ENCODE data around the gene BRSK1. TPM values are rescaled to one million over a fixed set of nuclear protein-coding genes. Genes with fewer than 3 reads are reported as not detected.

BRSK1 gene
- total and polyA plus RNA-seq, 2 donors (not counting 1 experiment from before 2014, with no cell fraction given) = 5.1 TPM

DNA sequence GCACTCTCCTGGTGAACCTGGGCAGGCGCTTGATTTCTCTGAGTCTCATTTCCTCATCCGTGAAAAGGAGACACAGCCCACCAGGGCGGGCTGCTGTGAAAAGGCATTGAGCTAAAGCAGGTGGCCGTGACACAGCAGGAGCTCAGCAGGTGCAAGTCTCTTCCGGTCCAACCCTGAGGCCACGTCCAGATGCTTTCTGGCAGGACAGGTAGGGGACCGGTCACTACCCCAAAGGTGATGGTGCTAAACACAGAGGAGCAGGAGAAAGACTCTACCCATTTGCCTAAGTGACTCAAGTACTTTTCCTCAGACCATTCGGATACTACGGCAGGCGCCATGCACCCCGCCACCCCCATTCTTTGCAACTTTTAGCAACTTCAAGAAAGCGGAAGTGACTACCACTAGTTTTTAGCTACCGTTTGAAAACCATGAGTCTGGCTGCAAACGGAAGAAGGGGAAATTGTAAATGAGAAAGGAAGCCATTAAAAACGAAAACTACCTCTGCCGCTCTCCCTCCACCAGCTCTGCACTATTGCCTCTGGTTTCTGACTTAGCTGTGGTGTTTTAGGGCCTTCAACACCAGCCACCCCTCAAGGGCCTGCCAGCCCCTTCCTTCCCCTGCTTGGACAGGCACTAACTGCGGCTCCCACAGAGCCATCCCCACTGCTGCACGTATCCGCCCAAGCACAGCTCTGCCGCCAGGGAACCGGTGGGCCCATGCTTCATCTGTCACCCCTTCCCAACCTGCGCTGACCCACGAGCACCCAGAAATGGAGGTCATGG lies 29.8 kb upstream of the BRSK1 start:
- H3K4me3 ChIP-seq (replicated peaks in 1 of 4; ENCODE audit: control extremely low read depth in 1 of 4, insufficient read depth in 1 of 4, low read depth in 3 of 4, low read length in 4 of 4) = no peak overlapping the region
- H3K36me3 ChIP-seq (ENCODE audit: control insufficient read depth, insufficient read depth, low read length) = no peaks in the 10 kb centered on the region
- no peaks in the 10 kb centered on the region for H3K27me3 ChIP-seq (ENCODE audit: control insufficient read depth, insufficient read depth, low read length)
- H4K20me1 ChIP-seq (ENCODE audit: control insufficient read depth, extremely low read depth, insufficient read depth, low read length) = no peaks in the 10 kb centered on the region
- H2AFZ ChIP-seq (ENCODE audit: low read length) = no peak overlapping the region
- peaks cover 3% of the 10 kb centered on the region for H3K4me1 ChIP-seq (ENCODE audit: control insufficient read depth, extremely low read depth, insufficient read depth, low read length)
- no peak overlapping the region for H3K4me2 ChIP-seq (ENCODE audit: extremely low read depth, insufficient read depth, low read length)
- H3K27ac ChIP-seq (ENCODE audit: insufficient read depth, low read length) = no peak overlapping the region
- TF ChIP-seq EZH2 (IDR thresholded peaks at IDR 0.05; ENCODE audit: low read length, missing control alignments) = no peak
- TF ChIP-seq, protein P1, sequence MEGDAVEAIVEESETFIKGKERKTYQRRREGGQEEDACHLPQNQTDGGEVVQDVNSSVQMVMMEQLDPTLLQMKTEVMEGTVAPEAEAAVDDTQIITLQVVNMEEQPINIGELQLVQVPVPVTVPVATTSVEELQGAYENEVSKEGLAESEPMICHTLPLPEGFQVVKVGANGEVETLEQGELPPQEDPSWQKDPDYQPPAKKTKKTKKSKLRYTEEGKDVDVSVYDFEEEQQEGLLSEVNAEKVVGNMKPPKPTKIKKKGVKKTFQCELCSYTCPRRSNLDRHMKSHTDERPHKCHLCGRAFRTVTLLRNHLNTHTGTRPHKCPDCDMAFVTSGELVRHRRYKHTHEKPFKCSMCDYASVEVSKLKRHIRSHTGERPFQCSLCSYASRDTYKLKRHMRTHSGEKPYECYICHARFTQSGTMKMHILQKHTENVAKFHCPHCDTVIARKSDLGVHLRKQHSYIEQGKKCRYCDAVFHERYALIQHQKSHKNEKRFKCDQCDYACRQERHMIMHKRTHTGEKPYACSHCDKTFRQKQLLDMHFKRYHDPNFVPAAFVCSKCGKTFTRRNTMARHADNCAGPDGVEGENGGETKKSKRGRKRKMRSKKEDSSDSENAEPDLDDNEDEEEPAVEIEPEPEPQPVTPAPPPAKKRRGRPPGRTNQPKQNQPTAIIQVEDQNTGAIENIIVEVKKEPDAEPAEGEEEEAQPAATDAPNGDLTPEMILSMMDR (conservative IDR thresholded peaks at IDR 0.05 in 1 of 2, IDR thresholded peaks at IDR 0.05 in 1 of 2; ENCODE audit: low read depth in 1 of 2, low read length in 2 of 2) = no peak
- H3K9me3 ChIP-seq (ENCODE audit: control insufficient read depth, insufficient read depth, low read depth, low read length) = no peaks in the 10 kb centered on the region
- H3K79me2 ChIP-seq (ENCODE audit: control insufficient read depth, insufficient read depth, low read length) = peaks cover 93% of the 10 kb centered on the region
- DNase-seq (ENCODE audit: low read depth in 2 of 2) = no peak
- no peak overlapping the region for H3K9ac ChIP-seq (ENCODE audit: insufficient read depth, low read length)

DNA sequence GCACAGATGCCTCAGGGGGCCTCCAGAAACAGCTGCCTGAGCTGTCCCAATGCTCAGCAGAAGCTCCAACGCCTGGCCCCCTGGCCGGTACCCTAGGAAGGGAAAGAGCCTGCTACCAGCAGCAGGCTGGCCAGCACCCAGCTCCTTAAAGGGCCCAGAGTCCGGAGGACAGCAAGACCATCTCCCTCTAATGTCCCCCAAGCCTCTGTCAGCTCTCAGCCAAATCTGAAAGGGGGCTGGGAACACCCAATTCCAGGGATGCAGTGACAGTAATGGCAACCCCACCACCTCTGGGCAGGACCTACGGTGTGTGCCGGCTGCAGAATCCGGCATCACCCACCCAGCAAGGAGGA lies 29.2 kb upstream of the BRSK1 start:
- no peak overlapping the region for H3K27ac ChIP-seq (ENCODE audit: insufficient read depth, low read length)
- H4K20me1 ChIP-seq (ENCODE audit: control insufficient read depth, extremely low read depth, insufficient read depth, low read length) = no peaks in the 10 kb centered on the region
- no peaks in the 10 kb centered on the region for H3K27me3 ChIP-seq (ENCODE audit: control insufficient read depth, insufficient read depth, low read length)
- no peaks in the 10 kb centered on the region for H3K36me3 ChIP-seq (ENCODE audit: control insufficient read depth, insufficient read depth, low read length)
- no peak overlapping the region for H3K4me3 ChIP-seq (replicated peaks in 1 of 4; ENCODE audit: control extremely low read depth in 1 of 4, insufficient read depth in 1 of 4, low read depth in 3 of 4, low read length in 4 of 4)
- H2AFZ ChIP-seq (ENCODE audit: low read length) = no peak overlapping the region
- H3K79me2 ChIP-seq (ENCODE audit: control insufficient read depth, insufficient read depth, low read length) = peaks cover 89% of the 10 kb centered on the region
- TF ChIP-seq, protein P1 (conservative IDR thresholded peaks at IDR 0.05 in 1 of 2, IDR thresholded peaks at IDR 0.05 in 1 of 2; ENCODE audit: low read depth in 1 of 2, low read length in 2 of 2) = no peak
- TF ChIP-seq EZH2 (IDR thresholded peaks at IDR 0.05; ENCODE audit: low read length, missing control alignments) = no peak
- H3K4me2 ChIP-seq (ENCODE audit: extremely low read depth, insufficient read depth, low read length) = no peak overlapping the region
- no peak for DNase-seq (ENCODE audit: low read depth in 2 of 2)
- peaks cover 3% of the 10 kb centered on the region for H3K4me1 ChIP-seq (ENCODE audit: control insufficient read depth, extremely low read depth, insufficient read depth, low read length)
- H3K9me3 ChIP-seq (ENCODE audit: control insufficient read depth, insufficient read depth, low read depth, low read length) = no peaks in the 10 kb centered on the region
- H3K9ac ChIP-seq (ENCODE audit: insufficient read depth, low read length) = no peak overlapping the region

DNA sequence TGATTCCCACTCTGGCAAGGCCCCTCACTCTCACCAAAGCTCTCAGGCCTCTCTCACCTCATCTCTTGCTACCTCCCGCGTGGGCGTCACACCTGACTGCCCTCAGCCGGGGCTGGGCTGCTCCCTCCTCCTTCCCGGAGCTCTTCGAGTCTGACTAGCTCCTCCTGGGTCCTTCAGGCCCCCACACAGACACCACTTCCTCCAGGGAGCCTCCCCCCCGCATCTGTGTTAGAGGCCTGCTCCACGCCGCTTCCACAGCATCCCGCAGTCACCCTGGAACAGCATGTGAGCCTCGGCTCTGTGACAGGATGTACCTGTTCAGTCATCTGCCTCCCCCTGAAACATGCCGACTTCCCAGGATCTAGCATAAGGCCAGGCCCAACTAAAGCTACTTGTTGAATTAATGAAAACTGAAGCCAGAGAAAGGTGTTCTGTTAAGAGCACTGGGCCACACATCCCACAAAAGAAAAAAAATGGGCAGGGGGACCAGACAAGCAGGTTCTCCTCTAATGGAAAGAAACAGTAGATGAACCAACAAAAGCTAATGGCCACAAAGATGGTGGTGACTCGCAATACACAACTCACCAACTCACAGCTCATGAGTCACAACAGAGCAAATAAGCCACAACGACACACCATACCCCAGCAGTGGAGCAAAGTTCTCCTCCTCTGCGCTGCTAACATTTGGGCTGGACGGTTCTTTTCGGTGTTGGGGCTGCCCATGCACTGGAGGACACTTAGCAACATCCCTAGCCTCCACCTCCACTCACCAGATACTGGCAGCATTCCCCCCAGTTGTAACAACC lies 28.0 kb upstream of the BRSK1 start:
- no peaks in the 10 kb centered on the region for H3K27me3 ChIP-seq (ENCODE audit: control insufficient read depth, insufficient read depth, low read length)
- H2AFZ ChIP-seq (ENCODE audit: low read length) = no peak overlapping the region
- no peak overlapping the region for H3K27ac ChIP-seq (ENCODE audit: insufficient read depth, low read length)
- H3K9ac ChIP-seq (ENCODE audit: insufficient read depth, low read length) = no peak overlapping the region
- H4K20me1 ChIP-seq (ENCODE audit: control insufficient read depth, extremely low read depth, insufficient read depth, low read length) = no peaks in the 10 kb centered on the region
- H3K79me2 ChIP-seq (ENCODE audit: control insufficient read depth, insufficient read depth, low read length) = peaks cover 76% of the 10 kb centered on the region
- H3K9me3 ChIP-seq (ENCODE audit: control insufficient read depth, insufficient read depth, low read depth, low read length) = no peaks in the 10 kb centered on the region
- H3K4me2 ChIP-seq (ENCODE audit: extremely low read depth, insufficient read depth, low read length) = peak overlapping the region; percentile 23
- peak in 1 of 2 donors; percentile 39 for DNase-seq (ENCODE audit: low read depth in 2 of 2)
- TF ChIP-seq, protein P1 (conservative IDR thresholded peaks at IDR 0.05 in 1 of 2, IDR thresholded peaks at IDR 0.05 in 1 of 2; ENCODE audit: low read depth in 1 of 2, low read length in 2 of 2) = no peak
- no peak for TF ChIP-seq EZH2 (IDR thresholded peaks at IDR 0.05; ENCODE audit: low read length, missing control alignments)
- H3K4me1 ChIP-seq (ENCODE audit: control insufficient read depth, extremely low read depth, insufficient read depth, low read length) = peaks cover 3% of the 10 kb centered on the region
- no peaks in the 10 kb centered on the region for H3K36me3 ChIP-seq (ENCODE audit: control insufficient read depth, insufficient read depth, low read length)
- H3K4me3 ChIP-seq (replicated peaks in 1 of 4; ENCODE audit: control extremely low read depth in 1 of 4, insufficient read depth in 1 of 4, low read depth in 3 of 4, low read length in 4 of 4) = peak overlapping the region in 1 of 4 experiments; percentile 88

Measured in fibroblast of lung (primary cell).